C4-2B (cell line): ENCODE results near the gene TTC34.

Experiments
- H3K27ac ChIP-seq: fragments of 450-650 bp; 2 replicates; pipeline ENCODE4 v1.5.1; 2017
- ZFX ChIP-seq: fragments of 450-650 bp; IDR thresholded peaks from 2 replicates; pipeline ENCODE4 v1.6.1; 2017
- TF ChIP-seq, protein P1 (sequence below): fragments of 450-650 bp; conservative IDR thresholded peaks from 2 replicates; pipeline ENCODE4 v1.5.1; 2017; ENCODE audit warnings: mild to moderate bottlenecking

TTC34 gene

DNA sequence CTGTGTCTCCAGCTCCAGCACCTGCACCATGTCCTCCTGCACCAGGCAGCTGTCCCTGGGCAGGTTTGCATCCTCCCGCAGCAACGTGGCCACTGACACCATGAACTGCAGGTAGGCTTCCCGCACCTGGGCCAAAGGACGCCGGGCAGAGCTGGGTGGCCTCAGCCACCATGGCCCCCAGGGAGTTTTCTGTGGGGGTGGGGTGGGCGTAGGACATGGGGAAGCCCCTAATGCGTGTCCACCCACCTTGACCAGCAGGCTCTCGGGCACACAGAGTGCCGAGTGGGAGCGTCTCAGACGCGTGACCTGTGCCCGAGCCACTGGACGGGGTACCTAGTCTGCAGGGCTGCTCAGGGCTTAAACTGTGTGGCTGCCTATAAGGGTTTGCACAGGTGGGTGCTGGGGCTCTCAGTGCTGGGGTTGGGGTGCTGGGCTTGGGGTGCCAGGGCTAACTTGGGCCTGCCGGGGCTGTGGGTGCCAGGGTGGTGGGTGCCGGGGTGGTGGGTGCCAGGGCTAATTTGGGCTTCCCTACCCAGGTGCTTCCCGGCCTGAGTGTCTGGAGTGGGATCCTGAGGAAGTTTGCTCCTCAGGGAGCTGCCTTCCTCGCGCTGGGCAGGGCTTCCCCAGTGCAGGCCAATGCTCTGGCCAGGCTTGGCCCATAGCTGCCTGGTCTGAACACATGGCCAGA lies 197.2 kb downstream of the TTC34 start:
- no peak overlapping the region for H3K27ac ChIP-seq
- TF ChIP-seq, protein P1, sequence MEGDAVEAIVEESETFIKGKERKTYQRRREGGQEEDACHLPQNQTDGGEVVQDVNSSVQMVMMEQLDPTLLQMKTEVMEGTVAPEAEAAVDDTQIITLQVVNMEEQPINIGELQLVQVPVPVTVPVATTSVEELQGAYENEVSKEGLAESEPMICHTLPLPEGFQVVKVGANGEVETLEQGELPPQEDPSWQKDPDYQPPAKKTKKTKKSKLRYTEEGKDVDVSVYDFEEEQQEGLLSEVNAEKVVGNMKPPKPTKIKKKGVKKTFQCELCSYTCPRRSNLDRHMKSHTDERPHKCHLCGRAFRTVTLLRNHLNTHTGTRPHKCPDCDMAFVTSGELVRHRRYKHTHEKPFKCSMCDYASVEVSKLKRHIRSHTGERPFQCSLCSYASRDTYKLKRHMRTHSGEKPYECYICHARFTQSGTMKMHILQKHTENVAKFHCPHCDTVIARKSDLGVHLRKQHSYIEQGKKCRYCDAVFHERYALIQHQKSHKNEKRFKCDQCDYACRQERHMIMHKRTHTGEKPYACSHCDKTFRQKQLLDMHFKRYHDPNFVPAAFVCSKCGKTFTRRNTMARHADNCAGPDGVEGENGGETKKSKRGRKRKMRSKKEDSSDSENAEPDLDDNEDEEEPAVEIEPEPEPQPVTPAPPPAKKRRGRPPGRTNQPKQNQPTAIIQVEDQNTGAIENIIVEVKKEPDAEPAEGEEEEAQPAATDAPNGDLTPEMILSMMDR, result no peak
- no peak for TF ChIP-seq ZFX

DNA sequence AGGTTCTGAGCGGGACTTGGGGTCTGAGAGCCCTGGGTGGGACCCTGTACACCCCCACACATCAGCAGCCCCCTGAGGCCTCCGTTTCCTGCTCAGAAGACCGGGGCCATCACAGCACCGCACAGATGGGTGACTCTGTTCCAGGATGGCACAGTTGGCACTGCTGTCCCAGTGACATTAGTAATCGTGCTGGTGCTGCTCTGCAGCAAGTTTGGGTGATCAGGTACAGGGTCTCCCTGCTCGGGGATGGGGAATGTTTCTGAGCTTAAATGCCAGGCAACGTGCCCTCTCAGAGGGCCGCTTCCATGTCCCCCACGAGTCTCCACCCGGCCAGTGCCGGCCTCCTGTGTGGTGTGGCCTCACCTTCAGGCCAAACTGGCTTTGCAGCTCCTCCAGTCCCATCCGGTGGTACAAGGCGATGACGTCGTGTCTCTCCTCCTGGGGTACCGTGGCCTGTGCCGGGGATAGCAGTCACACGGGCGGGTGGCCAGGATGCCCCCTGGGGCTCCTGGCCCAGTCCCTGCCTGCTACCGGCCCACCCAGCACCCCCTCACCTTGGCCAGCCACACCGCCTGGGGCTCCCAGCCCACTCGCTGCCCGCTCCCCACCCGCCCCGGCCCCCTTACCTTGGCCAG lies 197.9 kb downstream of the TTC34 start:
- TF ChIP-seq, protein P1, result no peak
- no peak for TF ChIP-seq ZFX
- no peak overlapping the region for H3K27ac ChIP-seq

DNA sequence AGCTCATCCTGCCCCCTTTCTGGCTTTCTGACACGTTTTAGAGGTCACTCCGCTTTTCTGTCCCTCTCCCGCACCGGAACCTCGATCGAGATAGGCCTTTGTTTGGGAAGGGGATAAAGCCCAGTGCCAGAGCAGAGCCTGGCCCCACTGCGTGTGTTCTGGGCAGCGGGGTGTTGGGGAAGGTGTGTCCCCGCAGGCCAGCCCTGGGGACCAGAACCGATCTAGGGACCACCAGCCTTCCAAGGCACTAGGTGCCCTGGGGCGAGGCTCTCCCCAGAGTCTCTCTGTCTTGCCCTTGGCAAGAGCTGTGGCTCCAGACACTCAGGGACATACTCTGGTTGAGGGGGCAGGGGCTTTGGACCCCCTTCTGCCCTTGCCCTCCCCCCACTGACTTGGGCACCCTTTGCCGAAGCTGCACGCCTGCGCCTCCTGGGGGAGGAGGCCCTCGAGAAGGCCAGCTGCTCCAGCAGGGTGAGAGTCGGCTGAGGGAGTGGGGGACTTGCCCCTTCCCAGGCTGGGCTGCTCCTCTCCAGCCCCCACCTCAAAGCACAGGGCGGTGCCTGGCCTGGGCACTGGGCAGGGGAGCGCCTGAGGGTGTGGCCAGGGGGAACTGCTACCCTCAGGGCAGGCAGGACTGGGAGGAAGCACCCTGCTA lies 198.5 kb downstream of the TTC34 start:
- TF ChIP-seq, protein P1, result no peak
- no peak for TF ChIP-seq ZFX
- H3K27ac ChIP-seq, result no peak overlapping the region

DNA sequence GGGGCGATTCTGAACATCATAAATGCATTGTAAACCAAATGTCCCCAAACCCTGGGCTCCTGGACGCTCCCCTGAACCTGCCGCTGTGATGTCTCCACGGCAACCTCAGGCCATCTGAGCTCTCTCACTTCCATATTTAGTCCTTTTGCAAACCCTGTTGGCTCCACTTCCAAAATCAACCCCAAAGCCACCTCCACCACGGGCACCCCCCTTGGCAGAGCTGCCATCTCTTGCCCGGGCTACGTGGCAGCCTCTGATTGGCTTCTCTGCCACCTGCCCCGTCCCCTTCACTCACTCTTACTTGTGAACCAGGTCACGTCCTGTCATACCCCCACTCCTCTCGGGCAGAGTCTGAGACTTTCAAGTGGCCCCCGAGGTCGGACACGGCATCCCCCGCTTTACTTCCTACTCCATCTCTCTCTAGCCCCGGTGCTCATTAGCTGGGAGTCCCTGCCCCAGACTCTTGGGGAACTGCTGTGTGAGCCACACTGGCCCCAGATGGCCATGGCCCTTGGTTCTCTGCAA lies 199.1 kb downstream of the TTC34 start:
- TF ChIP-seq, protein P1, result no peak
- no peak for TF ChIP-seq ZFX
- no peak overlapping the region for H3K27ac ChIP-seq

DNA sequence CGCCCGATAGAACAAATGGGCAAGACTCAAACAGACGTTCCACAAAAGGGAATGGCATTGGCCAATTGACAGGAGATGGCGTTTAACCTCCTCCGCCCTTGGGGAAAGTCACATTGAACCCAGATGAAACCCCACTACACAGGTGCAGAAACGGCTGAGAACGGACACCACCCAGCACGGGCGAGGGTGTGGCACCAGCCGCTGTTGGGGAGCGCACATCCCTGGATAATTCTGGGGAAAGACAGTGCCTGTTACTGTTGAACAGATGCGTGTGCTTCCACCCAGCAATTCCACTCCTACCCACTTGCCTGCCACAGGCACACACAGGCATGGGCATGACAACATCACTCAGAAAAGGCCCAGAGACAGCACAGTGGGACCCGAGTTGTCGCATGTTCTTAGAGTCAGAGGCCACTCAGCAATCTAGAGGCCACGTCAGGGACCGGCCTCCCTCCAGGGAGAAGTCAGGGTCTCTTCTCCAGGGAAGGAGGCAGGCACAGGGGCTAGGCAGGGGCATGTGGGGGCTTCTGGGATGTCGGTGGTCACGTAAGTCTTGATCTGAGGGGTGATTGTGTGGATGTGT lies 199.7 kb downstream of the TTC34 start:
- TF ChIP-seq ZFX, result no peak
- TF ChIP-seq, protein P1, result no peak
- no peak overlapping the region for H3K27ac ChIP-seq

DNA sequence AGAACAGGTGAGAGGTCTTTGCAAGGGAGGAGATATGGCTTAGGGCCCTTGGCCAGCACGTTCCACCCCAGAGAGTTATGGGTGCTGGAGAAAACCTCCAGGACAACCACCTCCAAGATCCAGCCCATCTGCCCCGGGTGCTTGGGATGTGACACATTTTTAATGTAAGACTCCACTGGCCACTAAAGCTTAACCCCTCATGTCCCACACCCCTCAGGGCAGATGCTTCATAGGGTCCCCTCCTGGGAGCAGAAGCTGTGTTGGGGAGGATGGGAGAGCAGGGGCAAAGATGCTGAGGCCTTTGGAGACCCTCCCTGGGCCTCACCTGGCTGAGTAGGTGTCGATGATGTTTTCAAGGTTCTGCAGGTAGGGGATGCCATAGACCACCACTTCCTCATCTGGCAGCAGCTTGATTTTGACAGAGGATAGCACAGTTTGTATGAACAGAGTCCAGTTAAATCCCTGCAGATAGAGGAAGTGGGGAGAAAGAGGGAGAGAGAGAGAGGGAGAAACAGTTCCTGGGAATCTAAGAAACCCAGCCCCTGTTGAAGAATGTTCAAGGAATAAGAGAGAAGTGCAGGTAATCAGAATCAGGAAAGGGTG lies 203.1 kb downstream of the TTC34 start:
- H3K27ac ChIP-seq, result no peak overlapping the region
- TF ChIP-seq, protein P1, result no peak
- no peak for TF ChIP-seq ZFX
